Psoas muscle (tissue), 8 donors: ENCODE results near the gene ZNF329. TPM values are rescaled to one million over a fixed set of nuclear protein-coding genes. Genes with fewer than 3 reads are reported as not detected.
A peak's percentile ranks its signal among the peaks of the same experiment; 100 is the strongest.

Source experiments
- ATAC-seq, 4 donors: fragments of 200-7000 bp; cut with Tn5 transposase; one replicate each; pipeline ENCODE4 v1.9.1; 2020; ENCODE audit warnings: moderate library complexity in 3 of 4, mild to moderate bottlenecking in 2 of 4
- DNase-seq, 2 donors: peaks; one replicate each; pipeline ENCODE4 v3.0.0-alpha.2; 2020
- H3K27ac ChIP-seq: fragments of 200-600 bp; one replicate; pipeline ENCODE4 v1.8.0; 2022
- H3K27me3 ChIP-seq, 3 donors: fragments of 200-600 bp in 1 of 3; one replicate each; pipeline versions ENCODE4 v1.6.1 to v1.8.0; 2013 to 2022; ENCODE audit warnings: low read length in 2 of 3, mild to moderate bottlenecking in 2 of 3, moderate library complexity in 1 of 3; ENCODE audit not compliant: insufficient read depth in 3 of 3
- H3K36me3 ChIP-seq, 2 donors: fragments of 200-600 bp in 1 of 2; one replicate each; pipeline versions ENCODE4 v1.6.1 to v1.8.0; 2013 to 2022; ENCODE audit warnings: low read depth in 1 of 2, mild to moderate bottlenecking in 1 of 2, moderate library complexity in 1 of 2; ENCODE audit not compliant: insufficient read depth in 1 of 2
- H3K4me1 ChIP-seq: fragments of 200-600 bp; one replicate; pipeline ENCODE4 v1.8.0; 2022
- H3K4me3 ChIP-seq: fragments of 200-600 bp; one replicate; pipeline ENCODE4 v1.8.0; 2022; ENCODE audit warnings: mild to moderate bottlenecking
- H3K9me3 ChIP-seq: fragments of 200-600 bp; one replicate; pipeline ENCODE4 v1.8.0; 2022
- WGBS, 3 donors: extraction: QIAGEN DNeasy Blood & Tissue Kit; methylation state at CpG; one replicate each; pipeline versions ENCODE4 v1.1.6 to v1.1.7; 2013; 5-methylcytosine and 5-hydroxymethylcytosine counted together
- intact Hi-C, 2 donors: fragments of 100-400 bp; cut with DNase I; formaldehyde crosslinking; loops; one replicate each; pipeline versions ENCODE4 v1.11.0 to v1.14.2; 2022
- polyA plus RNA-seq, 3 donors: library from polyadenylated mRNA; stranded (reverse); fragments of 200-250 nt; gene quantifications; one replicate each; pipeline ENCODE4 v1.2.3, GENCODE V29; 2013
- total RNA-seq, 4 donors: library from RNA; stranded (reverse); fragmentation: NEBNext Ultra II Directional in 2 of 4; extraction: Animal tissue kit (Norgen Biotek cat#: 25700) in 2 of 4; gene quantifications; one replicate each; pipeline versions ENCODE4 v1.2.1 to v1.2.4, GENCODE V29; 2021 to 2023
- TF ChIP-seq, protein P1 (sequence below): fragments of 200-600 bp; IDR thresholded peaks from one replicate; pipeline ENCODE4 v1.8.0; 2022; ENCODE audit warnings: antibody characterized with exemption
- donor health status: healthy with polysubstance abuse.
- donor health status: DM: no; HTN: no; CAD: no; lungs with moderate emphysema.
- donor health status: Bipolar disorder and iron deficiency.
- donor health status: healthy.
- donor health status: DM: yes; HTN: yes; CAD: no.
- donor health status: DM: no; HTN: no; CAD: no.
- donor health status: DM: no; HTN: no; CAD: no.
- donor health status: DM: yes; HTN: yes; CAD: no.

Gene ZNF329
- total and polyA plus RNA-seq, 7 donors: 0.79 to 5.7 (median 1.9) TPM

DNA sequence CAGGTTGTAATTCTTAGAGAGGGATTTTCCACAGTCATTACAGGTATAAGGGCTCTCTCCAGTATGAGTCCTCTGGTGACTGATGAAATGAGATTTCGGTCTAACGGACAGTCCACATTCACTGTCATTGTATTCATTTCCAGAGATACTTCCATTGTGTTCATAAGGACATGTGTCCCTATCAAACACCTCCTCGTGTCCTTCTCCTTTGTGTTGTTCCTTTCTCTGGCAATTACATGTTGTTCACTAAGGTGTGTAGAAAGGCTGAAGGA lies 42.1 kb downstream of the ZNF329 start:
- ATAC-seq (no peak), DNase-seq (no peak)
- H3K4me3 ChIP-seq: no peak overlapping the region
- H3K9me3 ChIP-seq: peaks cover 71% of the 10 kb centered on the region
- intact Hi-C loops: no loop called here
- TF ChIP-seq, protein P1, sequence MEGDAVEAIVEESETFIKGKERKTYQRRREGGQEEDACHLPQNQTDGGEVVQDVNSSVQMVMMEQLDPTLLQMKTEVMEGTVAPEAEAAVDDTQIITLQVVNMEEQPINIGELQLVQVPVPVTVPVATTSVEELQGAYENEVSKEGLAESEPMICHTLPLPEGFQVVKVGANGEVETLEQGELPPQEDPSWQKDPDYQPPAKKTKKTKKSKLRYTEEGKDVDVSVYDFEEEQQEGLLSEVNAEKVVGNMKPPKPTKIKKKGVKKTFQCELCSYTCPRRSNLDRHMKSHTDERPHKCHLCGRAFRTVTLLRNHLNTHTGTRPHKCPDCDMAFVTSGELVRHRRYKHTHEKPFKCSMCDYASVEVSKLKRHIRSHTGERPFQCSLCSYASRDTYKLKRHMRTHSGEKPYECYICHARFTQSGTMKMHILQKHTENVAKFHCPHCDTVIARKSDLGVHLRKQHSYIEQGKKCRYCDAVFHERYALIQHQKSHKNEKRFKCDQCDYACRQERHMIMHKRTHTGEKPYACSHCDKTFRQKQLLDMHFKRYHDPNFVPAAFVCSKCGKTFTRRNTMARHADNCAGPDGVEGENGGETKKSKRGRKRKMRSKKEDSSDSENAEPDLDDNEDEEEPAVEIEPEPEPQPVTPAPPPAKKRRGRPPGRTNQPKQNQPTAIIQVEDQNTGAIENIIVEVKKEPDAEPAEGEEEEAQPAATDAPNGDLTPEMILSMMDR: no peak
- no peaks in the 10 kb centered on the region for H3K4me1 ChIP-seq
- no peak overlapping the region for H3K27ac ChIP-seq
- WGBS, 3 donors: 89 to 95% (median 92%) methylated on average over 3 of the region's 3 CpGs
- no peaks in the 10 kb centered on the region for H3K36me3 ChIP-seq
- no peaks in the 10 kb centered on the region for H3K27me3 ChIP-seq

GRCh38 chr19:58107778-58108545 lies 42.6 kb downstream of the ZNF329 start:
- no peak overlapping the region for H3K4me3 ChIP-seq
- 80 to 84% (median 83%) methylated on average over 7 of the region's 7 CpGs for WGBS, 3 donors
- H3K27ac ChIP-seq: no peak overlapping the region
- no peaks in the 10 kb centered on the region for H3K4me1 ChIP-seq
- TF ChIP-seq, protein P1: no peak
- intact Hi-C loops: no loop called here
- no peak for ATAC-seq
- no peak for DNase-seq
- no peaks in the 10 kb centered on the region for H3K27me3 ChIP-seq
- H3K9me3 ChIP-seq: peaks cover 71% of the 10 kb centered on the region
- H3K36me3 ChIP-seq: no peaks in the 10 kb centered on the region

DNA sequence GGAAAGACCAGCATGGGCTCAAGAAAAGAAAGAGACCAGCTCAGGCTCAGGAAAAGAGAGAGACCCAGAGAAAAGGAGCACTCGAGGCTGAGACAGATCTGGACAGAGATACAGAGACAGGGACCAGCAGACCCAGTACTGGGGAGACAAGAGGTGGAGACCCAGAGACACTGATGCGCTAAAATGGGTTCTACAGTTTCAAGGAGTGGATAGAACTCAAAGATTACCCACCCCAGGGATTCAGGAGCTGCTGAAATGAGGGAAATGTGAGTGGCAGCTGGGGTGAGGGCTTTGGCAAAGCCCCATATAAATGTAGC lies 51.9 kb downstream of the ZNF329 start:
- 13 to 16% (median 14%) methylated on average over 2 of the region's 2 CpGs for WGBS, 3 donors
- Histone ChIP-seq H3K27me3 (peaks cover 0 to 2% (median 0%) of the 10 kb centered on the region in 3 donors), H3K4me3 (peak overlapping the region; percentile 94), H3K9me3 (peaks cover 44% of the 10 kb centered on the region), H3K4me1 (peaks cover 4% of the 10 kb centered on the region), H3K36me3 (no peaks in the 10 kb centered on the region), H3K27ac (peak overlapping the region; percentile 83)
- no peak for DNase-seq
- intact Hi-C loops: loop anchor here in 1 of 2 donors (2.0 to 5.0 kb wide), 2 partner anchors 38 to 91 kb away; no protein-coding TSS in a partner anchor
- ATAC-seq: peak in 1 of 4 donors; percentile 2
- TF ChIP-seq, protein P1: no peak

- Histone ChIP-seq H3K36me3 (no peaks in the 10 kb centered on the region), H3K27me3 (peaks cover 0 to 2% (median 0%) of the 10 kb centered on the region in 3 donors), H3K9me3 (peaks cover 49% of the 10 kb centered on the region), H3K4me3 (peak within 1 kb of the TSS; percentile 94), H3K27ac (peak within 1 kb of the TSS; percentile 83), H3K4me1 (peaks cover 4% of the 10 kb centered on the region)
- ATAC-seq (peak; percentile 100), DNase-seq (peak; percentile 98)
- TF ChIP-seq, protein P1: no peak
- 0 to 1% (median 1%) methylated on average over 61 to 67 of the region's 67 CpGs for WGBS, 3 donors
- intact Hi-C loops: loop anchor here in 1 of 2 donors (2.0 to 5.0 kb wide), 2 partner anchors 37 to 91 kb away; no protein-coding TSS in a partner anchor
These were observed 52.6 kb downstream of the ZNF329 start, which contains the start of gene ZSCAN18 for GRCh38 chr19:58097781-58098681. Gene ZSCAN18, minus strand, starts transcription at chr19:58098231. Its CDS starts 7,964 bp downstream, at chr19:58090267.
